Measurements from ENCODE around the gene DPYSL4. TPM values are rescaled to one million over a fixed set of nuclear protein-coding genes. Genes with fewer than 3 reads are reported as not detected.

Gene DPYSL4
- polyA plus RNA-seq, 3 donors: 0.08 TPM; not detected in 2

- Mint-ChIP-seq H3K4me3 (no peak overlapping the region), H3K4me1 (no peaks in the 10 kb centered on the region), H3K27me3 (ENCODE audit: low read depth in 3 of 3) (peaks cover 1 to 5% (median 2%) of the 10 kb centered on the region in 3 donors), H3K36me3 (no peaks in the 10 kb centered on the region), H3K9me3 (peaks cover 0 to 2% (median 0%) of the 10 kb centered on the region in 7 donors), H3K27ac (no peak overlapping the region)
- no peaks in the 10 kb centered on the region for H3K27me3 ChIP-seq (ENCODE audit: control insufficient read depth in 2 of 2, insufficient read depth in 2 of 2, low read length in 2 of 2)
- intact Hi-C loops (cut with micrococcal nuclease): no loop called here
- TF ChIP-seq CTCF (IDR thresholded peaks at IDR 0.05): no peak
- no peak for DNase-seq
- H4K20me1 ChIP-seq (ENCODE audit: insufficient read depth, low read length): no peaks in the 10 kb centered on the region
- H3K9ac ChIP-seq (ENCODE audit: insufficient read depth, low read length, poor library complexity, severe bottlenecking): no peak overlapping the region
- WGBS (ENCODE audit: insufficient coverage): 86% methylated on average over 25 of the region's 30 CpGs
- H3K36me3 ChIP-seq (replicated peaks in 1 of 2; ENCODE audit: control insufficient read depth in 1 of 2, insufficient read depth in 2 of 2, low read length in 2 of 2): no peaks in the 10 kb centered on the region
- no peak overlapping the region for H3K4me3 ChIP-seq (replicated peaks in 1 of 3; ENCODE audit: low read depth in 2 of 3, low read length in 3 of 3)
- no peak overlapping the region for H3K4me2 ChIP-seq (replicated peaks; ENCODE audit: extremely low read depth, low read length, poor library complexity, severe bottlenecking)
- no peak overlapping the region for H3K27ac ChIP-seq (ENCODE audit: low read depth in 1 of 2, low read length in 2 of 2)
- H2AFZ ChIP-seq (ENCODE audit: insufficient read depth, low read depth, low read length, poor library complexity, severe bottlenecking): no peak overlapping the region
- no peaks in the 10 kb centered on the region for H3K4me1 ChIP-seq (ENCODE audit: control insufficient read depth in 1 of 2, insufficient read depth in 2 of 2, low read length in 2 of 2)
- H3K9me3 ChIP-seq (replicated peaks in 1 of 2; ENCODE audit: control insufficient read depth in 1 of 2, insufficient read depth in 1 of 2, low read length in 2 of 2): no peaks in the 10 kb centered on the region
- no peaks in the 10 kb centered on the region for H3K79me2 ChIP-seq (ENCODE audit: insufficient read depth, low read length)
Measured at GRCh38 chr10:132196178-132197113, 9.7 kb downstream of the DPYSL4 start.

GRCh38 chr10:132197271-132198067, 10.7 kb downstream of the DPYSL4 start:
- H3K36me3 Mint-ChIP-seq: no peaks in the 10 kb centered on the region
- no peaks in the 10 kb centered on the region for H3K4me1 Mint-ChIP-seq
- Histone ChIP-seq H4K20me1 (ENCODE audit: insufficient read depth, low read length) (no peaks in the 10 kb centered on the region), H2AFZ (ENCODE audit: insufficient read depth, low read depth, low read length, poor library complexity, severe bottlenecking) (no peak overlapping the region), H3K36me3 (replicated peaks in 1 of 2; ENCODE audit: control insufficient read depth in 1 of 2, insufficient read depth in 2 of 2, low read length in 2 of 2) (no peaks in the 10 kb centered on the region), H3K9ac (ENCODE audit: insufficient read depth, low read length, poor library complexity, severe bottlenecking) (no peak overlapping the region), H3K4me1 (ENCODE audit: control insufficient read depth in 1 of 2, insufficient read depth in 2 of 2, low read length in 2 of 2) (no peaks in the 10 kb centered on the region), H3K4me3 (replicated peaks in 1 of 3; ENCODE audit: low read depth in 2 of 3, low read length in 3 of 3) (no peak overlapping the region), H3K4me2 (replicated peaks; ENCODE audit: extremely low read depth, low read length, poor library complexity, severe bottlenecking) (no peak overlapping the region), H3K27ac (ENCODE audit: low read depth in 1 of 2, low read length in 2 of 2) (no peak overlapping the region), H3K27me3 (ENCODE audit: control insufficient read depth in 2 of 2, insufficient read depth in 2 of 2, low read length in 2 of 2) (no peaks in the 10 kb centered on the region), H3K79me2 (ENCODE audit: insufficient read depth, low read length) (no peaks in the 10 kb centered on the region), H3K9me3 (replicated peaks in 1 of 2; ENCODE audit: control insufficient read depth in 1 of 2, insufficient read depth in 1 of 2, low read length in 2 of 2) (no peaks in the 10 kb centered on the region)
- intact Hi-C loops (cut with micrococcal nuclease): no loop called here
- no peak overlapping the region for H3K4me3 Mint-ChIP-seq
- H3K9me3 Mint-ChIP-seq: no peaks in the 10 kb centered on the region
- no peak for TF ChIP-seq CTCF (IDR thresholded peaks at IDR 0.05)
- no peak for DNase-seq
- H3K27ac Mint-ChIP-seq: no peak overlapping the region
- WGBS (ENCODE audit: insufficient coverage): 91% methylated on average over 21 of the region's 25 CpGs
- H3K27me3 Mint-ChIP-seq (ENCODE audit: low read depth in 3 of 3): peaks cover 1 to 3% (median 2%) of the 10 kb centered on the region in 3 donors
